ENCODE measurements around the gene UPF1.

The UPF1 gene

DNA sequence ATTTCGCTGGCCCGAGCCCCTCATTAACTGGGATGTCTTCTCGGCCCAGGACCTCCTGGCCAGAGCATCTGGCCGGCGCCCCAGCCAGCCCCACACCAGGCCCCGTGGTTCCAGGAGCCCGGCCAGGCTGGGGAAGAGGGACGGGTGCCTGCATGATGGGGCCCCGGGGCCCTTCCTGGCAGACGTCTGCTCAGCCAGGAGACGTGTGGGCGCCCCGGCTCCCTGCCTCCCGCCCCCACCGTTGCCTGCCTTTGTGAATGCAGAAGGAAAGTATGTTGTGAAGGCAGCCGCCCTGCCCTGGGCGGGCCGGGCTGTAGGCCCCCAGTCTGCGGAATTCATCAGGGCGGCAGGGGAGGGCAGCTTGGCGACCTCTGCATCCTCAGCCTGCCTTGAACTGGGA is 36.2 kb upstream of the UPF1 start:
- Histone ChIP-seq H3K27ac (replicated peaks) (no peak overlapping the region), H3K4me3 (replicated peaks; ENCODE audit: insufficient read depth, low read length) (no peak overlapping the region), H3K27me3 (ENCODE audit: insufficient read depth, poor library complexity, severe bottlenecking) (peaks cover 49% of the 10 kb centered on the region)
- no peak for DNase-seq (ENCODE audit: low read depth in 1 of 2, low spot score in 1 of 2)
- TF ChIP-seq SPI1 (IDR thresholded peaks at IDR 0.05; ENCODE audit: borderline replicate concordance, low read depth), result no peak
- TF ChIP-seq, protein P1, sequence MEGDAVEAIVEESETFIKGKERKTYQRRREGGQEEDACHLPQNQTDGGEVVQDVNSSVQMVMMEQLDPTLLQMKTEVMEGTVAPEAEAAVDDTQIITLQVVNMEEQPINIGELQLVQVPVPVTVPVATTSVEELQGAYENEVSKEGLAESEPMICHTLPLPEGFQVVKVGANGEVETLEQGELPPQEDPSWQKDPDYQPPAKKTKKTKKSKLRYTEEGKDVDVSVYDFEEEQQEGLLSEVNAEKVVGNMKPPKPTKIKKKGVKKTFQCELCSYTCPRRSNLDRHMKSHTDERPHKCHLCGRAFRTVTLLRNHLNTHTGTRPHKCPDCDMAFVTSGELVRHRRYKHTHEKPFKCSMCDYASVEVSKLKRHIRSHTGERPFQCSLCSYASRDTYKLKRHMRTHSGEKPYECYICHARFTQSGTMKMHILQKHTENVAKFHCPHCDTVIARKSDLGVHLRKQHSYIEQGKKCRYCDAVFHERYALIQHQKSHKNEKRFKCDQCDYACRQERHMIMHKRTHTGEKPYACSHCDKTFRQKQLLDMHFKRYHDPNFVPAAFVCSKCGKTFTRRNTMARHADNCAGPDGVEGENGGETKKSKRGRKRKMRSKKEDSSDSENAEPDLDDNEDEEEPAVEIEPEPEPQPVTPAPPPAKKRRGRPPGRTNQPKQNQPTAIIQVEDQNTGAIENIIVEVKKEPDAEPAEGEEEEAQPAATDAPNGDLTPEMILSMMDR (IDR thresholded peaks at IDR 0.05; ENCODE audit: insufficient read depth, low read length), result no peak
- TF ChIP-seq POLR2AphosphoS5 (IDR thresholded peaks at IDR 0.05; ENCODE audit: low read depth), result no peak
- TF ChIP-seq, protein P2, sequence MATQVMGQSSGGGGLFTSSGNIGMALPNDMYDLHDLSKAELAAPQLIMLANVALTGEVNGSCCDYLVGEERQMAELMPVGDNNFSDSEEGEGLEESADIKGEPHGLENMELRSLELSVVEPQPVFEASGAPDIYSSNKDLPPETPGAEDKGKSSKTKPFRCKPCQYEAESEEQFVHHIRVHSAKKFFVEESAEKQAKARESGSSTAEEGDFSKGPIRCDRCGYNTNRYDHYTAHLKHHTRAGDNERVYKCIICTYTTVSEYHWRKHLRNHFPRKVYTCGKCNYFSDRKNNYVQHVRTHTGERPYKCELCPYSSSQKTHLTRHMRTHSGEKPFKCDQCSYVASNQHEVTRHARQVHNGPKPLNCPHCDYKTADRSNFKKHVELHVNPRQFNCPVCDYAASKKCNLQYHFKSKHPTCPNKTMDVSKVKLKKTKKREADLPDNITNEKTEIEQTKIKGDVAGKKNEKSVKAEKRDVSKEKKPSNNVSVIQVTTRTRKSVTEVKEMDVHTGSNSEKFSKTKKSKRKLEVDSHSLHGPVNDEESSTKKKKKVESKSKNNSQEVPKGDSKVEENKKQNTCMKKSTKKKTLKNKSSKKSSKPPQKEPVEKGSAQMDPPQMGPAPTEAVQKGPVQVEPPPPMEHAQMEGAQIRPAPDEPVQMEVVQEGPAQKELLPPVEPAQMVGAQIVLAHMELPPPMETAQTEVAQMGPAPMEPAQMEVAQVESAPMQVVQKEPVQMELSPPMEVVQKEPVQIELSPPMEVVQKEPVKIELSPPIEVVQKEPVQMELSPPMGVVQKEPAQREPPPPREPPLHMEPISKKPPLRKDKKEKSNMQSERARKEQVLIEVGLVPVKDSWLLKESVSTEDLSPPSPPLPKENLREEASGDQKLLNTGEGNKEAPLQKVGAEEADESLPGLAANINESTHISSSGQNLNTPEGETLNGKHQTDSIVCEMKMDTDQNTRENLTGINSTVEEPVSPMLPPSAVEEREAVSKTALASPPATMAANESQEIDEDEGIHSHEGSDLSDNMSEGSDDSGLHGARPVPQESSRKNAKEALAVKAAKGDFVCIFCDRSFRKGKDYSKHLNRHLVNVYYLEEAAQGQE (IDR thresholded peaks at IDR 0.05; ENCODE audit: insufficient replicate concordance, low read depth), result no peak
- TF ChIP-seq GABPA (IDR thresholded peaks at IDR 0.05; ENCODE audit: low read depth), result no peak

DNA sequence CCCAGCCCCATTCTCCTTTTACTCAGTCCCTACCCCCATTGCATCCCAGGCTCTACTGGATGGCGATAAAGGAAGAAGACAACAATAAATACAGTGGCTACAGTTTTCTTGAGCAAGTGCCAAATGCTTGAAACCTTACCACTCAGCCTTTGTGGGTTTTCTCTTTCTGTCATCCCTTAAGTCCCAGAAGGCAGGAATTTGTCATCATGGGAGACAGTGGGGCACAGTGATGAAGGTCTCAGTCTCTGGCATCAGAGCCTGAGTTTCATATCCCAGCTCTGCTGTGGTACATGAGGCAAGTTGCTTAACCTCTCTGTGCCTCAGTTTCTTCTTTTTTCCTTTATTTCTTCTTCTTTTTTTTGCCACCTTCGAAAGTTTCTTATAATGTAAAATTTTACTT is 35.5 kb upstream of the UPF1 start:
- TF ChIP-seq, protein P1 (IDR thresholded peaks at IDR 0.05; ENCODE audit: insufficient read depth, low read length), result no peak
- no peak for TF ChIP-seq SPI1 (IDR thresholded peaks at IDR 0.05; ENCODE audit: borderline replicate concordance, low read depth)
- no peak for TF ChIP-seq GABPA (IDR thresholded peaks at IDR 0.05; ENCODE audit: low read depth)
- no peak for TF ChIP-seq POLR2AphosphoS5 (IDR thresholded peaks at IDR 0.05; ENCODE audit: low read depth)
- TF ChIP-seq, protein P2 (IDR thresholded peaks at IDR 0.05; ENCODE audit: insufficient replicate concordance, low read depth), result no peak
- peaks cover 45% of the 10 kb centered on the region for H3K27me3 ChIP-seq (ENCODE audit: insufficient read depth, poor library complexity, severe bottlenecking)
- no peak overlapping the region for H3K27ac ChIP-seq (replicated peaks)
- no peak for DNase-seq (ENCODE audit: low read depth in 1 of 2, low spot score in 1 of 2)
- H3K4me3 ChIP-seq (replicated peaks; ENCODE audit: insufficient read depth, low read length), result no peak overlapping the region

DNA sequence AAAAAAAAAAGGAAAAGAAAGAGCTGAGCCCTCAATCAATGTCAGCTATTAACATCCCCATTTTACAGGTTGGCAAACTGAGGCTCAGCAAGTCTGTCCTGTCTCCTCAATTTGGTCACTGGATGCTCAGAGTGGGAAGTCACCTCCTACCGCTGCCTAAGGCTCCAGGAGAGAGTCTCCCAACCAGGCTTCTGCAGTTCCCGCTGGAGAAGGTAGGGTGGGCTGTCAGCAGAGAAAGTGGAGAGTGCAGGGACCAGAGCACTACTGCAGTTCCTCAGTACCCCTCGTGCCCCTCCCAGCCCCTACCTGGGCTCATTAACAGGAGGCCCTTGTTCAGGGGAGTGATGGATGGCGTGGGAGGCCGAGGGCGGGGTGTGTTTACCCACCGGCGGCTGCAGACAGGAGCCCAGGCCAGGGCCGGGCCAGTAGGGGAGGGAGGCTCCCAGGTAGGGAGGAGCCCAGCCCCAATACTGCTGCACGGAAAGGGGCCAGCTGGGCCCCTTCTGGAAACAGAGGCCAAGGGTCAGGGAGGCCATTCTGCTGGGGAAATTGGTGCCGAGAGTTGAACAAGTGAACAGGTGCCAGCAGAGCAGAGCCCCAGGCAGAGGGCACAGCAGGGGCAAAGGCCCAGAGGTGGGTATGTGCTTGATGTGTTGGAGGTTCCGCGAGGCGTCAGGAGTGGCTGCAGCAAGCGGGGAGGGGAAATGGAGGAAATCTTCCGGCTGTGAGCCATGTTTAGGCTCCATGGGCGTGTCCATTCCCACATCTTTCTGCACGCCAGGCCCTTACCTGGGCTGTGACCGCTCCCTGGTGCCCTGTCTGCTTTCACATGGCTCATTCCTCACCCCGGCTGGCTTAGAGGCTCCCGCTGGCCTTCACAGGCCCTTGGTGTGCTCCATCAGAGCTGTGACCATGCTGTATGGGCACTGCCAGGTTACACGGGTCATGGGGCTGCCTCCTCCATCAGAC is 33.1 kb upstream of the UPF1 start:
- no peak for DNase-seq (ENCODE audit: low read depth in 1 of 2, low spot score in 1 of 2)
- TF ChIP-seq, protein P2 (IDR thresholded peaks at IDR 0.05; ENCODE audit: insufficient replicate concordance, low read depth), result no peak
- TF ChIP-seq, protein P1 (IDR thresholded peaks at IDR 0.05; ENCODE audit: insufficient read depth, low read length), result no peak
- TF ChIP-seq POLR2AphosphoS5 (IDR thresholded peaks at IDR 0.05; ENCODE audit: low read depth) (no peak), GABPA (IDR thresholded peaks at IDR 0.05; ENCODE audit: low read depth) (no peak), SPI1 (IDR thresholded peaks at IDR 0.05; ENCODE audit: borderline replicate concordance, low read depth) (no peak)
- no peak overlapping the region for H3K27ac ChIP-seq (replicated peaks)
- peaks cover 32% of the 10 kb centered on the region for H3K27me3 ChIP-seq (ENCODE audit: insufficient read depth, poor library complexity, severe bottlenecking)
- no peak overlapping the region for H3K4me3 ChIP-seq (replicated peaks; ENCODE audit: insufficient read depth, low read length)

All from HL-60 (cell line).